K562 (cell line): ENCODE data around the gene GATAD2B. TPM values are rescaled to one million over a fixed set of nuclear protein-coding genes. Genes with fewer than 3 reads are reported as not detected.

ENCODE experiments used
- ARHGAP35 ChIP-seq: fragments of 450-650 bp; IDR thresholded peaks from 2 replicates; pipeline ENCODE4 v1.6.1; 2018; ENCODE audit not compliant: partially characterized antibody
- ATF1 ChIP-seq, 2 experiments: fragments of 450-650 bp in 1 of 2; IDR thresholded peaks; 2 replicates each; pipeline ENCODE4 v1.6.1; 2016; ENCODE audit warnings: missing compliant biosample characterization in 1 of 2, missing genetic modification characterization in 1 of 2
- CBFB ChIP-seq: sonication (generic); formaldehyde crosslinking; IDR thresholded peaks from 2 replicates; pipeline ENCODE4 v1.4.0; 2020; ENCODE audit warnings: mild to moderate bottlenecking, missing genetic modification reagents
- CTBP1 ChIP-seq: fragments of 450-650 bp; IDR thresholded peaks from 2 replicates; pipeline ENCODE4 v1.6.1; 2016; ENCODE audit warnings: borderline replicate concordance
- CTCF ChIP-seq, 3 experiments: IDR thresholded peaks in 2 of 3; conservative IDR thresholded peaks in 1 of 3; 2 replicates each; pipeline ENCODE4 v1.5.1; 2011 to 2012; ENCODE audit warnings: low read length in 3 of 3, mild to moderate bottlenecking in 3 of 3, control low read depth in 2 of 3, improper control_type of control experiment in 1 of 3, inconsistent platforms in 1 of 3, low read depth in 1 of 3, mixed read lengths in 1 of 3, moderate library complexity in 1 of 3; ENCODE audit not compliant: insufficient read depth in 2 of 3
- LEF1 ChIP-seq: fragments of 450-650 bp; IDR thresholded peaks from 2 replicates; pipeline ENCODE4 v1.6.1; 2016; ENCODE audit warnings: mild to moderate bottlenecking
- MEIS2 ChIP-seq: fragments of 450-650 bp; IDR thresholded peaks from 2 replicates; pipeline ENCODE4 v1.6.1; 2014; ENCODE audit warnings: mild to moderate bottlenecking; ENCODE audit not compliant: partially characterized antibody
- MXD1 ChIP-seq: fragments of 250-450 bp; sonication (Bioruptor Pico); IDR thresholded peaks from 2 replicates; pipeline ENCODE4 v1.8.0; 2021; ENCODE audit warnings: borderline replicate concordance, mild to moderate bottlenecking, moderate library complexity; ENCODE audit not compliant: poor library complexity, severe bottlenecking
- MYNN ChIP-seq, 2 experiments: sonication (generic); formaldehyde crosslinking in 1 of 2; IDR thresholded peaks; 2 replicates each; pipeline versions ENCODE4 v1.5.0 to v1.6.1; 2016 to 2020; ENCODE audit warnings: antibody characterized with exemption in 1 of 2, missing genetic modification reagents in 1 of 2
- RAD51 ChIP-seq: fragments of 450-650 bp; IDR thresholded peaks from 2 replicates; pipeline ENCODE4 v1.7.1; 2016; ENCODE audit warnings: low read depth, mild to moderate bottlenecking, borderline replicate concordance
- RBM15 ChIP-seq: fragments of 200-400 bp; formaldehyde crosslinking; IDR thresholded peaks from 2 replicates; pipeline ENCODE4 v1.6.1; 2018; ENCODE audit warnings: mild to moderate bottlenecking, low read length, moderate library complexity; ENCODE audit not compliant: insufficient read depth
- SMAD3 ChIP-seq: fragments of 450-650 bp; formaldehyde crosslinking; conservative IDR thresholded peaks from 2 replicates; pipeline ENCODE4 v1.4.0; 2020; ENCODE audit warnings: mild to moderate bottlenecking
- SMARCA4 ChIP-seq: fragments of 450-650 bp; IDR thresholded peaks from 2 replicates; pipeline ENCODE4 v1.6.1; 2016
- SMC3 ChIP-seq: conservative IDR thresholded peaks from 2 replicates; pipeline ENCODE4 v1.6.1; 2011; ENCODE audit warnings: low read depth, low read length, improper control_type of control experiment; ENCODE audit not compliant: insufficient read depth
- STAT5A ChIP-seq: IDR thresholded peaks from 2 replicates; pipeline ENCODE4 v1.6.1; 2012; ENCODE audit warnings: low read length, inconsistent platforms, borderline replicate concordance
- TGIF2 ChIP-seq: sonication (generic); formaldehyde crosslinking; IDR thresholded peaks from 2 replicates; pipeline ENCODE4 v1.8.1; 2022; ENCODE audit warnings: mild to moderate bottlenecking, missing genetic modification reagents, moderate library complexity
- TRIM28 ChIP-seq: fragments of 450-650 bp; IDR thresholded peaks from 2 replicates; pipeline ENCODE4 v1.6.1; 2017
- VEZF1 ChIP-seq: fragments of 200-800 bp; sonication (Bioruptor generic); IDR thresholded peaks from 2 replicates; pipeline ENCODE4 v1.6.1; 2017; ENCODE audit warnings: missing genetic modification characterization, missing compliant biosample characterization
- XRCC4 ChIP-seq: IDR thresholded peaks from one replicate; pipeline ENCODE4 v1.6.1; 2011; ENCODE audit not compliant: insufficient read depth, insufficient read length; ENCODE audit errors: extremely low read depth
- ZBTB49 ChIP-seq: sonication (generic); formaldehyde crosslinking; IDR thresholded peaks from 2 replicates; pipeline ENCODE4 v1.8.0; 2022; ENCODE audit warnings: missing genetic modification reagents, mild to moderate bottlenecking, borderline replicate concordance
- ZNF165 ChIP-seq: fragments of 250-450 bp; sonication (Bioruptor Pico); IDR thresholded peaks from 2 replicates; pipeline ENCODE4 v1.4.0; 2020; ENCODE audit warnings: borderline replicate concordance
- ZNF584 ChIP-seq: fragments of 200-800 bp; sonication (Bioruptor generic); IDR thresholded peaks from 2 replicates; pipeline ENCODE4 v1.6.1; 2016; ENCODE audit warnings: low read depth, mild to moderate bottlenecking, missing genetic modification characterization, missing compliant biosample characterization
- ZNF717 ChIP-seq: fragments of 250-450 bp; sonication (Bioruptor Pico); IDR thresholded peaks from 2 replicates; pipeline ENCODE4 v1.5.0; 2021
- polyA plus RNA-seq, 8 experiments: library from polyadenylated mRNA; depleted of rRNA in 4 of 8; stranded (reverse) in 5 of 8; unstranded in 3 of 8; fragments of >200 nt; fragmentation: Nextera tagmentation in 2 of 8; fragmentation: Illumina TruSeq in 1 of 8; extraction: Ambion mirVana in 2 of 8; extraction: Trizol in 1 of 8; gene quantifications; 2 replicates each; pipeline versions ENCODE4 v1.2.1 to v1.2.3, GENCODE V29; 2011 to 2014; ENCODE audit warnings: inconsistent platforms in 1 of 8, missing spikeins in 1 of 8
- total RNA-seq, 7 experiments: library from RNA; depleted of rRNA in 6 of 7; stranded (reverse); fragments of >200 nt in 6 of 7; fragmentation: Illumina TruSeq in 2 of 7; extraction: Trizol in 2 of 7; gene quantifications; 2 replicates each; pipeline versions ENCODE4 v1.2.1 to v1.2.3, GENCODE V29; 2011 to 2021; ENCODE audit warnings: low replicate concordance in 1 of 7

Gene GATAD2B
- total and polyA plus RNA-seq, 9 of the 15 experiments (the other 6 are each of a cell fraction or from before 2014, with no cell fraction given), result 1.5 to 40.2 (median 4.9) TPM

GRCh38 chr1:153945795-153946621, 23.2 kb upstream of the GATAD2B start (continued):
- no peak for TF ChIP-seq ZBTB49 (CRISPR knock-in tag)
- no peak for TF ChIP-seq ZNF165 (CRISPR knock-in tag)
- 0 out of 2 replicates have a peak, but pooled peaks have one; percentile 47 for TF ChIP-seq ZNF584 (CRISPR knock-in tag)
- TF ChIP-seq MYNN (IDR thresholded peaks at IDR 0.05), result no peak
- TF ChIP-seq MYNN (CRISPR knock-in tag; IDR thresholded peaks at IDR 0.05), result no peak
- no peak for TF ChIP-seq SMARCA4
- TF ChIP-seq MXD1 (CRISPR knock-in tag), result no peak
- TF ChIP-seq TRIM28, result no peak
- TF ChIP-seq CTBP1, result peak; percentile 11; the same call in 1 of the 2 replicates
- TF ChIP-seq LEF1, result no peak
- no peak for TF ChIP-seq ZNF717 (CRISPR knock-in tag)
- TF ChIP-seq CTCF (IDR thresholded peaks at IDR 0.05 in 2 of 3, conservative IDR thresholded peaks at IDR 0.05 in 1 of 3; ENCODE audit: insufficient read depth in 2 of 3, low read depth in 1 of 3, low read length in 3 of 3), result no peak
- no peak for TF ChIP-seq ARHGAP35
- no peak for TF ChIP-seq XRCC4
- TF ChIP-seq TGIF2, result no peak
- peak; percentile 87 for TF ChIP-seq VEZF1 (CRISPR knock-in tag)
- TF ChIP-seq ATF1 (CRISPR knock-in tag; IDR thresholded peaks at IDR 0.05), result no peak
- peak; percentile 57 for TF ChIP-seq ATF1 (tag; IDR thresholded peaks at IDR 0.05)
- no peak for TF ChIP-seq MEIS2
- TF ChIP-seq SMC3, result no peak
- no peak for TF ChIP-seq SMAD3 (CRISPR knock-in tag)
- TF ChIP-seq RAD51, result peak; percentile 45; the same call in 1 of the 2 replicates
- no peak for TF ChIP-seq CBFB (CRISPR knock-in tag)
- no peak for TF ChIP-seq STAT5A
- no peak for TF ChIP-seq RBM15
